HG03378 (cell line): ENCODE results near the gene SRD5A3.

Source experiments
- ATAC-seq: cut with Tn5 transposase; IDR thresholded peaks from one replicate; pipeline ENCODE4 v1.9.1; 2021; ENCODE audit warnings: mild to moderate bottlenecking, moderate library complexity; ENCODE audit not compliant: unreplicated experiment

Gene SRD5A3

DNA sequence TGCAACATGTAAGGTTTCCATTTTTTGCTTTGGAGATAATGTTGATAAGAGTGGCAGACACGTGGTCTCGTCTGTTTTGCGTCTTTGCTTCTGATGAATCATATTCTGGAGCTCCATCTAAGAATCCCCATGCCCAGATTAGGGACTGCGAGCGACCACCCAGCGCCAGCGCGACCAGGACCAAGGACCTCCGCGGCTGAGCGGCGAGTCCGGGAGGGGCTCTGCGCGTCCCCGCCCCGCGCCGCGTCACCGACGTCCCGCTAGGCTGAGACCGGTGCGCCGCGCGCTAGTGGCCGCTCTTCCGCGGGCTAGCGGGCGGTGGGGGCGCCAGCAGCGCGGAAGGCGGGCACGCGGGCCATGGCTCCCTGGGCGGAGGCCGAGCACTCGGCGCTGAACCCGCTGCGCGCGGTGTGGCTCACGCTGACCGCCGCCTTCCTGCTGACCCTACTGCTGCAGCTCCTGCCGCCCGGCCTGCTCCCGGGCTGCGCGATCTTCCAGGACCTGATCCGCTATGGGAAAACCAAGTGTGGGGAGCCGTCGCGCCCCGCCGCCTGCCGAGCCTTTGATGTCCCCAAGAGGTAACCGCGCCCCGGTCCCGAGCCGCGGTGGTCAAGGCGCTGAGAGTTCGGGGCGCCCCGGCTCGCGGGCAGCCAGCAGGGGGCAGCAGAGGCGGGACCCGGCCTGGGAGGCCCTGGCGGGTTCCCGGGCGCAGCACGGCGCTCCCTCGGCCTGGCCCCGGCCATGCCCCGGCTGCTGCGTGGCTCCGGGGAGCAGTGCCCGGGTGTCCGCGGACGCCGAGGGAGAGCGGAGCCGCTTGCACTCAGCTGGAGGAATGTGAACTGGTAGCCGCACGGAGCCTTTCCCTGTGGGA, at the start of gene SRD5A3:
SRD5A3 (plus strand) TSS at position 263 of the 871 bp plus-strand sequence; CDS start at position 358, 95 bp downstream.
- ATAC-seq: peak; percentile 90

DNA sequence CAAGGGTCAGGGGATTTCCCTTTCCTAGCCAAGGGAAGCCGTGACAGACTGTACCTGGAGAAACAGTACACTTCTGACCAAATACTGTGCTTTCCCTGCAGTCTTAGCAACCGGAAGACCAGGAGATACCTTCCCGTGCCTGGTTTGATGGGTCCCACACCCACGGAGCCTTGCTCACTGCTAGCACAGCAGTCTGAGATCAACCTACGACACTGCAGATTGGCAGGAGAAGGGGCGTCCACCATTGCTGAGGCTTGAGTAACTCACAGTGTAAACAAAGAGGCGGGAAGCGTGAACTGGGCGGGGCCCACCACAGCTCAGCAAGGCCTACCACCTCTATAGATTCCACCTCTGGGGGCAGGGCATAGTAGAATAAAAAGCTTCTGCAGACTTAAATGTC, 48.7 kb upstream of the SRD5A3 start:
- ATAC-seq: no peak

DNA sequence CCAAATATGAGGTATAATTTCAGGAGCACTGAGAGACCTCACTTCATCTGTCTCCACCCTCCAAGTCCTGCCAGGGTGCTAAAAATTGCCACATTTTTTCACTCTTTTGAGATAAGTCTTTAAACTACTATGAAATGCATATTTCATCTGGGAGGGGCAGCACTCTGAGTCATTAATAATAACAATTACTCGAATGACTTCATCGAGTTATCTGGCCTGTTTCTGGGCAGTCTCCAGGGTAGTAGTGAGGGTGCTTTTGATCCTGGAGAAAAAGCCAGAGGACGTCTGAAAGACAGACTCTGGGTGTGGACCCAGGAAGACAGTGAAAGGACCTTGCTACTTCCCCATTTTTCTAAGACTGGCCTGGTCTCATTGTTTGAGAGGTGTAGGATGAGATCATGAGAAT, 42.3 kb upstream of the SRD5A3 start:
- no peak for ATAC-seq

DNA sequence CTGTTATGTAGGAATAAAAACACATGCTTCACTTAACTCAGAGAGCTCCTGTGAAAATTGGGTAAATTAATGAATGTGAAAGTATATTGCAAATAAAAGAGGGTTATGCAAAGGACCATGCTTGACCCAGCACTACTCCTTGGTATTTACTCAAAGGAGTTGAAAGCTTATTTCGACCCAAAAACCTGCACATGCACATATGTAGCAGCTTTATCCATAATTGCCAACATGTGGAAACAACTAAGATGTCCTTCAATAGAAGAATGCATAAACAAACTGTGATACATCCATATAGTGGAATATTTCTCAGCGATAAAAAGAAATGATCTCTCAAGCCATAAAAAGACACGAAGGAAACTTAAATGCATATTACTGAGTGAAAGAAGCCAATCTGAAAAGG, 41.7 kb upstream of the SRD5A3 start:
- ATAC-seq: no peak

DNA sequence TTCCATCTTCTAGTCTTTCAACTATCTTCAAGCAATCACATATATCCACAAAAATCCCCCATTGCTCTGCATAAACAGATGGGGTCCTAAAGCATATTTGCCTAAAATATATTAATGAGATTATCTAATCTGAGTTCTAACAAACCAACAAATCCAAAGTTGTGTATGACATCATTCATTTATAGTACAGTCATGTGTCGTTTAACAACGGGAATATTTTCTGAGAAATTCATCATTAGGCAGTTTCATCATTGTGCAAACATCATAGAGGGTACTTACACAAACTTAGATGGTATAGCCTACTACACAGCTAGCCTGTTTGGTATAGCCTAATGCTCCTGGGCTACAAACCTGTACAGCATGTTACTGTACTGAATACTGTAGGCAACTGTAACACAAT, 38.0 kb upstream of the SRD5A3 start:
- ATAC-seq: no peak

DNA sequence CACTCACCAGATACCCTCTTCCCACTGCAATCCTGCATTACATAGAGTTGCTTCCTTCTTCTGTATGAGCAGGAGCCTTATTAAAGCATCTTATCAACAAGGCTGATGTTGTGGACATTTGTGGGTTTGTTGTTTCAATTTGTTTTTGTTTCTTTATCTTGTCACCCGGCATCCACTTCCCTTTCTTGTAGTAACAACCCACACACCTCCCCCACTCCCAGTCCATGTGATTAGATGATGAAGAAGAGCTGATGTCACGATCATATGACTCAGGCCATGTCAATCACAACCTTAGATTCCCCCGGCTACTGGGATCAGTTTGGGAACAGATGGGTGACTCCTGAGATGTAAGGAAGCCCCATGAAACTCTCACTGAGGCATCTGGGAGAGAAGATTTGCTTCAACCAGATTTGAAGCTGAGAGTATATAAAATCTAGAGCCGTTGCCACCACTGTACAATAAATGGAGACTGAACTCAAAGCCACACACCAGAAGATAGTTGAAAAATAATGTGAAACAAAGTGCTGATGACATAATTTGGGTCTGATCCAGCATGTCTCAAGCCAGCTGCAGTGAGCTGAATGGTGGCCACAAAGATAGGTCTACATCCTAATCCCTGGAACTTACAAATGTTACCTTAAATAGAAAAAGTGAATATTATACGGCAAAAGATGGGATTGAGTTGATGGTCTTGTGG, 34.1 kb upstream of the SRD5A3 start:
- ATAC-seq: no peak

DNA sequence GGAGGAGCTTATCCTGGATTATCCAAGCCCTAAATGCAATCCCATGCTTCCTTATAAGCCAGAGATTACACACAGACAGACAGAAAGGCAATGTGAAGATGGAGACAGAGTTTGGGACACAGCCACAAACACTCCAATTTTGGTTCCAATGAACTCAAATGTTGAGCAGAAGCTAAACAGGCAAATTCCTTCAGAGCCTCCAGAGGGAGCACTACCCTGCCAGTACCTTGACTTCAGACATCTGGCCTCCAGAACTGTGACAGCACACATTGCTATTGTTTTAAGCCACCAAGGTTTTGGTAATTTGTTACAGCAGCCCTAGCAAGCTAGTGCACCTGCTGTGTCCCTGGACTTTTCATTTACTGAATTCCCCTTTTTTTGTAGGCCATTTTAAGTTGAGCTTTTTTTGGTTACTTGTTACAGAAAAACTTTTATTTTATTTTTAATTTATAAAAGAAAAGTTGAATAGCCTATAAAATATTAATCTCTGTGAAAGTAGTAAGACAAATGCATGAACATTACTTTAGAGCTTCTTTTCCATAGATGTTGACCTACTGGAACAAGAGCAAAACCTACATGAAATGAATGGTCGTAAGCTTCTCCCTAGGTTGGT, 33.4 kb upstream of the SRD5A3 start:
- peak; percentile 77 for ATAC-seq

DNA sequence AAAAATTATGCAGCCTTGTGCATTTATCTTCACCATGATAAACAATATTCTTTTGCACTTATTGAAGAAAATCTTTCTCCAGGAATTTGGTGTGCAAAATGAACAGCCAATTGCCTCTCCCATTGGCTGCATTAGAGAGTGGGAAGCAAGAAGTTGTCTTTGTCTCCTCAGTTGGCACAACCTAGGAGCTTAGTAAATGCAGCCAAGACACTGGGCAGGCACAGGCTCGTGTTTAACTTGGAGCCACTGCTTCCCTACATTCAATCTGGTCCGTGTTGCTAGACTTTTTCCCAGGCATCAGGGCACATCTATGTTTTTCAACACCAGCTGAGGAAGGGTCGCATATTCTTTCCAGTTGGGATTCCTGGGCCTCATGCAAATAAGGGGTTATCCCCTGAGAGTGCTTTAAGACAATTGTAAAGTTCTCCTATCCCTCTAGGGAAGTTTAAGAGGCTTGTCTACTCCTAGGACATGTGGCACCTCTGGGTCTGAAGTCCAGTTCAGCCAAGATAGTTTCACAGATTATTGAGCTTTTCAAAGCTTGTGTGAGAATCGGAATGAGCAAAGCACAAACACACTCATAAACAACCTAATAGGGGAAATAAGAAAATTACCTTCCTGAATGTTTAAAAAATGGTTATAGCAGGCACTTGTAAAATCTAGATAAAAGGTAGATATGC, 31.8 kb upstream of the SRD5A3 start:
- no peak for ATAC-seq

DNA sequence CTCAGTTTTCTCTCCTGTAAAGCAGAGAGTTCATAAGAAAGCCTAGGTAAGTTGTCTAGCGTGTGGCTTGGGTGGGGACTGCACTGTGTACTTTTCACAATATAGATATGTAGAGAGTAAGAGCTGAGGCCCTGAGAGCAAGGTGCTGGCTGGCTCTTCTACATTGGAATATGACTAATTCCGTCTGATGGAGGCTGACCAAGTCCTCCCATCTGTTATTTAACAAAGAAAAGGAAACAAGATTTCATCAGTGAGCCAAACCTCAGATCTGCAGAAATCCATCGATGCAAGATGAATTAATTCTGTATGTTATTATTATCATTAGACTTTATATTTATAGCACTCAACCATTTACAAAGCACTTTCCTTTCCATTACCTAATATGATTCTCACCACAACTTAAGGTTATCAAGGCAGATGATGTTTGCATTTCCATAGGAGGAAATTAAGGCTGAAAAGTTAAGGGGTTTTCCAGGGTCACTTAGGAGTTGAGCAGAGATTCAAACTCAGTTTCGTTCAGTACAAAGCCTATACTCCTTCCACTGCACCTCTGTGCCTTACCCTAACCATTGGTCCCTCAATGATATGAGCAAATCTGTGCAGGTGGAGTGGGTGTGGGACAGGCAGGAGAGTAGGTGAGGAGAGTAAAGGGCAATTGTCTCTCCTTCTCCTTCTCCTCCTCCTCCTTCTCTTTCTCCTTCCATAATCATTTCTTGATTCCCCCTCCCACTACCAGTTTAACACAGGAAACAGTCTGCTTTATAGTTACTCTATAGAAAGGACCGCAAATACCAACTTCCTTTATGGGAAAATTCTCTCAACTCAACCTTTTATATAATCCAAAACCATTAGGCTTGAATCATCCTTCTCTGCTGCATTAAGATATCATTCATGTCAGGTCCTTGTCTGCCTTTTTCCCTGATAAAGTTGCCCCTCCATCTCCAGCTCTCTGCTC, 27.6 kb upstream of the SRD5A3 start:
- ATAC-seq: no peak

DNA sequence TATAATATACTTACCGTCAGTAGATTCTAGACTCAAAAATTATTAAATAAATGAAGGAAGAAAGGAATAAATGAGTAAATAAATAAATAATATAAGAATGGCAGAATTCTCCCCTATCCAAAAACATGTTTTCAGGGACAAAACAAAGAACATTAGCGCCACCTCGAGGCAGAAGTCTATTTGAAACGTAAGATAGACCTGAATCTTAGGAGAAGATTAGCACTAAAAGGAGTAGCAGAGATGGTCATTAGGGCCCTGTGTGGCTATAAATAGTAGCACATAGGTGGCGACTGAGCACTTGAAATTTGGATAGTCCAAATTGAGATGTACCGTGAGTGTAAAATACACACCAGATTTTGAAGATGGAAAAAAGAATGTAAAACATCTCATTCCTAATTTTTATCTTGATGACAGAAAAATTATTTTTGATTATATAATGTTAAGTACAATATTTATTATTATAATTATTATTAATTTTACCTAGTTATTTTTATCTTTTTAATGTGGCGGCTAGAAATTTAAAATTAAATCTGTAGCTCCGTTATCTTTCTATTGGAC, 24.3 kb upstream of the SRD5A3 start:
- peak; percentile 49 for ATAC-seq

DNA sequence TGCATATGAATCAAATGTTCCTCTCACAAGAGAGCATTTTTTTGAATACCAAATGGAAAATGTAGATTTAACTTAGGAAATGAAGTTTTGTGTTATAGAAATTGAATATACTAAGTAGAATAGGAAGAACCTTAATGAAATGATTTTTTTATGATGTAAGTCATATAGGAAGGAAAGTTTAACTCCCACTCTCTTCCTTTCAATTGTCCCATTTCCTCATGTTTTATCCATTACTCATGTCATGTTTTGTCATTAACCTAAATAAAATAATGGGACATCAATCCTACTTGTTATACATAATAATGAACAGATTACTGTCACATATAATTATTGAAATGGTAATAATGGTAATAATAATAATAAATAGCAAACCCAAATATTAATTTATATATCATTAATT, 22.7 kb upstream of the SRD5A3 start:
- no peak for ATAC-seq

DNA sequence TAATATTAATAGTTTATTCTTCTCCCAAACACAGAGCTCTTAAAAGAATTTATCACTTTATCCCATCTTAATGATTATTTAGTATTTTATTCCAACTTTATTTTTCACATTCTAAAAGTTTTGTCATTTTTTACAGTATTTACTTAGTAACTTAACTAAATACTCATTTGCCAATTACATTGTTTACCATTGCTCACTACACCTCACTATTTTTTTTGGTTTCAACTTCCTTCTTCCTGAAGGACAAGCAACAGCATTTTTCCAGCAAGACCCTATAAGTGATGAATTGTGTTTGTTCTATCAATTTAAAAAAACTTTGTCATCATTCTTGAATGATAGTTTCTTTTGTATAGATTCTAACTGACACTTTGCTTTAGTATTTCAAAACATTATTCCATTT, 19.4 kb upstream of the SRD5A3 start:
- no peak for ATAC-seq

DNA sequence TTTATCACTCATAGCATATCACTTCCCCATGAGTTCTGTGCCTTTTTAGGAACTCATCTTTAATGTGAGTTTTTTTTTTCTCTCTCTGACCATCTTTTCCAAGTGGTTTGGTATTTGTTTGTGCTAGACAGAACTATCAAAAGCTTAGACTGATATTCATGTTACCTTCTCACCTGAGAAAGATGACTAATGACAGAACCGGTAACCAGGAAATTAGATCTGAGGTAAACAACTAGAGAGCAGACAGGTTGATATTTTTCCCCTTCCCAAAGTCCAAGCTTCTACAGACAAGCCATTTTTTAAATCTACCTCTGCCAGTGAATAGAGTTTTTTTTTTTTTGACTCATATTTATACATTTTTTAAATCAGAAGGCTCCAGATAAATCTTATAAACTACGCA, 17.0 kb upstream of the SRD5A3 start:
- ATAC-seq: no peak

DNA sequence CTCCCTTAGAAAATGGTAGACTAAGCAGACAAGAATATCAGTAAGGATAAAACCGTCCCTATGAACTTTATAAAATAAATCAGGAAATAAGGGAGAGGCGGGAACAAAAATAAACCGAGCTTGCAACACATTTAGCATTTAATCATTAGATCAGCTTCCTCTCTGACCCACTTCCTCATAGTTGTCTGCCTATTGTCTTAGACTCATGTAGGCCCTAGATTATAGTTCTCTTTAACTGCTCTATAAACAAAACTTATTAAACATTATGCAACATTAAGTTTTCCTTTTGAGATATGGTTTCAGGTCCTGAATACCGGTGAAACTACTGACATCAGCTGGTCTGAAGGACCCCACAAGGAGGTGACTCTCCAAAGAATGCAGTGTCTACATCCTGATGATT, 15.8 kb upstream of the SRD5A3 start:
- ATAC-seq: no peak

DNA sequence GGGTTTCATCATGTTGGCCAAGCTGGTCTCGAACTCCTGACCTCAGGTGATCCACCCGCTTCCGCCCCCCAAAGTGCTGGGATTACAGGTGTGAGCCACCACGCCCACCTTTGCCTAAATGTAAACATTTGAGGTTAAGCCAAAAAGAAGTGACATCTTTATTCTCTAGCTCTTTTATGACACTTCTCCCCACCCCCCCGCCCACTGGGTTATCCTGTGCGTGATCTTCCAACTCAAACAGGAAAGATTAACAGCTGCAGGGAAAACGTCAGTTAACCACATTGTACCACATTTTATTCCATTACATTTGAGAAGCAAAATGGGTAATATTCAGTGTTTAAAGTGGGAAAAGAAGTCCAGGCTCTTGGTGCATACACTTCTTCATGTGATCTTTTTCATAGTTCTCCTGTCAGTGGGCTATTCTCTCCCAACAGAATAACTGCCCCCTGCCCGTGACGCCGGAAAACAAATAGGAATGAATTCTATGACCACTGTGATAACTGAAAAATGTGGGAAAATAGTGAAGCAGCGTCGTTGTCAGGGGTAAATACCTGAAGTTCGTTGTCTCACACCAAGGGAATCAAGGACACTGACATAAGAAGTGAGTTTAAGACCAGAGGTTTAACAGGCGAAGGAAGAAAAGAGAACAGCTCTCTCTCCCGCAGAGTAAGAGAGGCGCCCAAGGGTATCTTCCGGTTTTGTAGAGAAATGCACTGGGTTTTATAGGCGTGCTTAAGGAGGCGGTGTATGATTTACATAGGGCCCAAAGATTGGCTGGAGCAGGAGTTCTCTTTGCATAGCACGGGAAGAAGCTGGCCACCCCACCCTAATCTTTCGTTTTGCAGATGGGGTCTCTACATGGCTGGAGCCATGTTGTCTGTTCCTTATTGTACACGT, 9.7 kb upstream of the SRD5A3 start:
- no peak for ATAC-seq

DNA sequence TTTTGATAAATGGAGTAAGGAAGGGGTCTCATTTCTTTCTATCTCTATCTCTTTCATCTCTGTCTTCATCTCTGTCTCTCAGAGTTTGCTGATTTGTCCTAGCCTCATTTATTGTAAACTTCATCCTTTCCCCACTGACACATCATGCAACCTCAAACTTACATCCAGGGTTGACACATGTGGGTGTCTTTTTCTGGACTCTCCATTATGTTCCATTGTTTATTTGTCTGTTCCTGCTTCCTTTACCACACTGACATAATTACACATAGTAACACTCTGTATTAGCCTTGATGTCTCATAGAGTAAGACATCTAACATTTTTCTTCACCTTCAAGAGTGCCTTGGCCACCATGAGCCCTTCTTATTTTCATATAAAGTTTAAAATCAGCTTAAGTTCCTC, 8.1 kb upstream of the SRD5A3 start:
- no peak for ATAC-seq

DNA sequence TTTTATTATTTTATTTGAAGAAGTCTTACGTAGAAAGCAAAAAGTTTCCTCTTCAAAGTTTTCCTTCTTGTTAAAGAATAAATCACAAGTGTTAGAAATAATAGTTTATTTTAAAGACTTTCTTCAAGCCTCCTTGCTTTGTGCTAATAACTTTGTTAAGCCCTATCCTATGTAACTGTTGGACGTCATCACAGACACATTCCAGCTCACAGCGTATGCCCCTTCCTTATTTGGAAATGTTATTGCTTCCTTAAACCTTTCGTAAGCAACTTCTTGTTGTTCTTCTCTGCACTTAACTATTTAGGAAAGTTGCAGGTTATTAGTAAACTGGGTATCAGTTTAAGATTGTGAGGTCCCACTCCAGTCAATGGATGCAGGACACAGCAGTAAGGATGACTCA, 7.6 kb upstream of the SRD5A3 start:
- no peak for ATAC-seq

DNA sequence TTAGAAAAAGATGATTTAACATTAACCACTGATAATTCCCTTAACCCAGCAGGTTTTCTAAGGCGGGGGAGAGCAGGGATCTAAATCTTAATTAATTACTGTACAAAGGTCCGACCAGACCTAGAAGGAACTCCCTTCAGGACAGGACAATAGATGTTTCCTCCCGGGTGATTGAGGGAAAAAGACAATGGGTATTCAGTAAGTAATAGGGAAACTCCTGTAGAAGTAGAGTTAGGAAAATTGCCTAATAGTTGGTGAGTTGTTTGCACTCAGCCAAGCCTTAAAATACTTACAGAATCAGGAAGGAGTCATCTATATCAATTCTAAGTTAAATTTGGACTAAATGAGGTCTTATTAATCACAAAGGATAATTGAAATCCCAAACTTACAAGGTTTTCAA, 5.8 kb upstream of the SRD5A3 start:
- no peak for ATAC-seq

DNA sequence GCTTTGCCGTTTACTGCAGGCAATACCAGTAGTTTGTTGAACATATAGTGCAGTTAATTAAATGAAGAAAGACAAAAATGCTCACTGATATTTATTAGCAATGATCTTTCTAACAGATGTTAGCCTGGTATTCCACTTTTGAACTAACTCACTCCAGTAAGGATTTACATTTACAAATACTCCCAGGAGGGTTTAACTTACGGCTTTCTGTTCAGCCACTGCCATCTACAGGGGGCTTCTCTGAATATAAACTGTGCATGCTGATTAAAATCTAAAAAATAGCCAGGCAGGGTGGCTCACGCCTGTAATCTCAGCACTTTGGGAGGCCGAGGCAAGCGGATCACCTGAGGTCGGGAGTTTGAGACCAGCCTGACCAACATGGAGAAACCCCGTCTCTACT, 2.2 kb upstream of the SRD5A3 start:
- ATAC-seq: no peak
